Measurements from ENCODE around the gene MAML1.
"Not testable (repeated sequence)": the region's sequence is repeated elsewhere in the genome, so short reads cannot be mapped to it uniquely, and the experiment has no call there.

The MAML1 gene, protein sequence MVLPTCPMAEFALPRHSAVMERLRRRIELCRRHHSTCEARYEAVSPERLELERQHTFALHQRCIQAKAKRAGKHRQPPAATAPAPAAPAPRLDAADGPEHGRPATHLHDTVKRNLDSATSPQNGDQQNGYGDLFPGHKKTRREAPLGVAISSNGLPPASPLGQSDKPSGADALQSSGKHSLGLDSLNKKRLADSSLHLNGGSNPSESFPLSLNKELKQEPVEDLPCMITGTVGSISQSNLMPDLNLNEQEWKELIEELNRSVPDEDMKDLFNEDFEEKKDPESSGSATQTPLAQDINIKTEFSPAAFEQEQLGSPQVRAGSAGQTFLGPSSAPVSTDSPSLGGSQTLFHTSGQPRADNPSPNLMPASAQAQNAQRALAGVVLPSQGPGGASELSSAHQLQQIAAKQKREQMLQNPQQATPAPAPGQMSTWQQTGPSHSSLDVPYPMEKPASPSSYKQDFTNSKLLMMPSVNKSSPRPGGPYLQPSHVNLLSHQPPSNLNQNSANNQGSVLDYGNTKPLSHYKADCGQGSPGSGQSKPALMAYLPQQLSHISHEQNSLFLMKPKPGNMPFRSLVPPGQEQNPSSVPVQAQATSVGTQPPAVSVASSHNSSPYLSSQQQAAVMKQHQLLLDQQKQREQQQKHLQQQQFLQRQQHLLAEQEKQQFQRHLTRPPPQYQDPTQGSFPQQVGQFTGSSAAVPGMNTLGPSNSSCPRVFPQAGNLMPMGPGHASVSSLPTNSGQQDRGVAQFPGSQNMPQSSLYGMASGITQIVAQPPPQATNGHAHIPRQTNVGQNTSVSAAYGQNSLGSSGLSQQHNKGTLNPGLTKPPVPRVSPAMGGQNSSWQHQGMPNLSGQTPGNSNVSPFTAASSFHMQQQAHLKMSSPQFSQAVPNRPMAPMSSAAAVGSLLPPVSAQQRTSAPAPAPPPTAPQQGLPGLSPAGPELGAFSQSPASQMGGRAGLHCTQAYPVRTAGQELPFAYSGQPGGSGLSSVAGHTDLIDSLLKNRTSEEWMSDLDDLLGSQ

DNA sequence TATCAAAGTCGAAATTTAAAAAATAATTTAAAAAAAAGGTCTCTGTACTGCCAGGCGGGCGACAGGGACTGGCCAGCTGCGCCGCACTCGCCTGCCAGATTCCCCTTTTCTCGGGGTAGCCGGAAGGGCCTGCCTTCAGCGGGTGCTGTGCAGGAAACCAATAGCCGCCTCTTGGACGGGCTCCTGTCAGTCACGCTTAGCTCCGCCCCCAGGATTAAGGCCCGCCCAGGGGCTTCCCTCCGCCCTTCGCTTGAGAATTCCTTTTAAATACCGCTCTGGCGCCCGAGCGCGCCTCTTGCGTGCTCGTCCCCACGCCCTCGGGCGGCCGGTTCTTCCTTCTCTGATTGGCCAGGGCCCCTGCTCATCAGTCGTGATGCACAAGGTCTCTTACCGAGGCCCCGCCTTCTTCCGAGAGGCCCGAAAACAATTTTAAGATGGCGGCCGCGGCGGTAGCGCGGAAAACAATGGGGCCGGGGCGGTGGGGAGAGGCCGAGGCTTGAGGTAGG is at the start of gene MAML1:
TSS of gene MAML1 (plus strand) at position 411 of the 506 bp plus-strand sequence. CDS start 291 bp downstream, outside the sequence.
- DNase-seq (ENCODE audit: low spot score): peak; percentile 100

DNA sequence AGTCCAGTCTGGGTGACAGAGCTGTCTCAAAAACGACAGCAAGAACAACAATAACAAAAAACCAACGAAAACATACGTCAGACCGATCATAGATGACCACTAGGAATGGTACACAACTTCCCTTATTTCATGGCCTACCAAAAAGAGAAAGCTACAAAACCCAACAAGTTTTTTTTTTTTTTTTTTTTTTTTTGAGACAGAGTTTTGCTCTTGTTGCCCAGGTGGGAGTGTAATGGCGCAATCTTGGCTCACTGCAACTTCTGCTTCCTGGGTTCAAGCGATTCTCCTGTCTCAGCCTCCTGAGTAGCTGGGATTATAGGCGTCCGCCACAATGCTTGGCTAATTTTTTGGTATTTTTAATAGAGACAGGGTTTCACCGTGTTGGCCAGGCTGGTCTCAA is 43.4 kb upstream of the MAML1 start:
- not testable (repeated sequence) for DNase-seq (ENCODE audit: low spot score)

DNA sequence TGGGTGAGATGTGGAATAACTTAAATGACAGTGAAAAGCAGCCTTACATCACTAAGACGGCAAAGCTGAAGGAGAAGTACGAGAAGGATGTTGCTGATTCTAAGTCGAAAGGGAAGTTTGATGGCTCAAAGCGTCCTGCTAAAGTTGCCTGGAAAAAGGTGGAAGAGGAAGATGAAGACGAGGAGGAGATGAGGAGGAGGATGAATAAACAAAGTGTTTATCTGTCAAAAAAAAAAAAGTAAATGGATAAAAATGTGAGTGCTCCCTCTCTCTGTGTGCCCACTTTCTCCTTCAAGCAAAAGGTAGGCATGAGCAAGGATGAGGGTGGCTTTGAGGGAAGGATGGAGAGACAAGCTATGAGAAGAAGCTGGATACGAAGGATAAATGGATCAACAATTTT is 38.1 kb upstream of the MAML1 start:
- no peak for DNase-seq (ENCODE audit: low spot score)

DNA sequence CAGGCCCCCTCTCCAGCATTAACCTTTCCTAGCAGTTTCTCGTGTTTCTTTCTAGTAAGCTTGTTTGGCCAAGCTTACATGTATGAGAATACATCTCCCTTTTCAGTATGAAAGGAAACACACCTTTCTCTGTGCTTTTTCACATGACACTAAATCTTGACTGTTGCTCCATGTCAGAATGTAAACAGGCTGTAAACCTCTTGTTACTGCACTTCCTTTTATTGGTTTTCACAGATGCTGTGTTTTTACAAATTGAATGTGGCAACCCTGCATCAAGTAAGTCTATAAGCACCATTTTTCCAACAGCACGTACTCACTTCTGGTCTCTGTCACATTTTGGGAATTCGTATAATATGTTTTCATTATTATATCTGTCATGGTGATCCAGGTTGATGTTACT is 36.0 kb upstream of the MAML1 start:
- no peak for DNase-seq (ENCODE audit: low spot score)

DNA sequence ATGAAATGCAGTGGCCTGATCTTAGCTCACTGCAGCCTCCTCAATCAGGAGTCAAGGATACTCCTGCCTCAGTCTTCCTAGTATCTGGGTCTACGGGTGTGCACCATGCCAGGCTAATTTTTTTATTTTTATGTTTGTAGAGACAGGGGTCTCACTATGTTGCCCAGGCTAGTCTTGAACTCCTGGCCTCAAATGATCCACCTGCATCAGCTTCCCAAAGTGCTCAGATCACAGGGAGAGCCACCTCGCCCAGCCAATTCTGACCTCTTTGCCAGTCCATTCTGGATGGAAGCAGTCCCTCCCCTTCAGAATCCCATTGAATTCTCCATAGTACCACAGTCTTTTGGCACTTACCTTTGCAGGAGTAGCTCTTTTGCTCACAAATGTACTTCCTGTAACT is 35.5 kb upstream of the MAML1 start:
- no peak for DNase-seq (ENCODE audit: low spot score)

DNA sequence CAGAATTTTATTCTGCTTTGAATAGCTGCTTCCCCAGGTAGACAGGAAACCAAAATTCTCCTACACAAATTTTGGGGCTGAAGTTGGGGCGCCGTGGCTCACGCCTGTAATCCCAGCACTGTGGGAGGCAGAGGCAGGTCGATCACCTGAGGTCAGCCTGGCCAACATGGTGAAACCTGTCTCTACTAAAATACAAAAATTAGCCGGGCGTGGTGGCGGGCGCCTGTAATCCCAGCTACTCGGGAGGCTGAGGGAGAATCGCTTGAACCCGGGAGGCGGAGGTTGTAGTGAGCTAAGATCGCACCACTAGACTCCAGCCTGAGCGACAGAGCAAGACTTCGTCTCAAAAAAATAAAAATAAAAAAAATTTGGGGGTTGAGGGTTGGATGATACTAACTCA is 35.1 kb upstream of the MAML1 start:
- not testable (repeated sequence) for DNase-seq (ENCODE audit: low spot score)

DNA sequence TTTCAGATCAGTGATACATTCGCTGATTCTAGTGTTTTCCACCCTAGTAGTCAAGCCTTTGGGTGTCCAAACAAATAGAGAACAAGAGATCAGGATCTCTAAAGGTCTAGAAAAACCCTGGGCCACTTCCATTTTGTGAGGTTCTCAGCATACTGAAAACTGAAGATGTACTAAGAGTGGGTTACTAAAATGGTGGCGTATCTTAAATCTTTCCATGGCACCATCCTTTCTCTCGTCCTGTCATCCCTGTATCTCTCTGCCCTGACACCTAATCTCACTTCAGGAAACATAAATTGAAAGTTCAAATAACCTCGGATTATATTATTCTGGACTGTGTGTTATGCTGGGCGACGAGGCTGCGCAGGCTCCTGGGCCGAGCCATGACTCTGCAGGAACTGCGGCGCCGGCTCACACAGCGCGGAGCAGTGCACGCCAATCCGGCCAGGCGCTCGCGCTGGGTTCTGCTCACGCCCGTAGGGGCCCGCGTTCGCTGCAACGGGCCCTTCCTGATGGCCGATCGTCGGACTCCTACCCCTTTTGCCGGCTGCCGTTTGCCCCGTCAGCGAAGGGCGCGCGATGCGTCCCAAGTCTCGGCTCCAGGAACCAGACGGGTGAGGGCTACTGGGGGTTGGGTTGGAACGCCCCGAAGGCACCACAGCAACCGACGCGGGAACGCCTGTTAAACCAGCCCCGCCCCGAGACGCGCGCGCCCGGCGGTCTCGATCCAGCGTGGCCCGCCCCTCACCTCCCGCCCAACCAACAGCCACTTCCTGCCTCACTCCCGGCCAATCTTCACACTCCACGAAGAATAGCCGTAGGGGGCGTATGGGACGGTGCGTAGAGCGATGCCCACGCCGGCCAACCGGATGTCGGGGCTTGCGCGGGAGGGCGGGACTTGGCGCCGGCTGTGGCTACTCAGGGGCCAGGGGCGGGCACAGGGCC is 34.4 kb upstream of the MAML1 start:
- peak; percentile 99 for DNase-seq (ENCODE audit: low spot score)

DNA sequence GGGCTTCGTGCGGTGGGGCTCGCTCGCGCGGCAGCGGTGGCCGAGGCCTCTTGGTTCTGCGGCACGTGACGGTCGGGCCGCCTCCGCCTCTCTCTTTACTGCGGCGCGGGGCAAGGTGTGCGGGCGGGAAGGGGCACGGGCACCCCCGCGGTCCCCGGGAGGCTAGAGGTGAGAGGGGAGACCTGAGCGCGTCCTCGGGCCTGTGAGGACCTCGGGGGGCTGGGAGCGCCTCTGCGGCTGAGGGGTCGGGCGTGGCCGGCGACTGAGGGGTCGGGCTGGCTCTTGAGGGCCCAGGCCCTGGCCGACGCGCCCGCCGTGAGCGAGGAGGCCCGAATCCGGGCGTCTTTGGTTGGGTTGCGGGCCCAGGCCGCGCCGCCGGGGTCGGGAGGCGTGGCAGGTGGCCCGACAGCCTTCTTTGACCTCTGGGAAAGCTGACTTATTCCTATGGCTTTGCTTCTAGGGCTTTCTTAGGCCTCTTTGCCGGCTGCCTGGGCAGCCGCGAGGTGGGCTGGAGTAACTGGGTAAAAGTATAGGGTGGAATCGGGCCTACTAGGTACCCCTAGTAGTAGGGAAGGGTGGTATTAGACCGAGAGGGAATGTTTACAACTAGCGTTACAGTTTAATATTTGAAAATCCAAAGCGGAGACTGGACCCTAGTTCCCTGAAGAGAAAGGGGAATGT is 33.5 kb upstream of the MAML1 start, which contains the start of gene CANX:
TSS of gene CANX (plus strand) at position 33 of the 681 bp plus-strand sequence. CDS start 6,715 bp downstream, outside the sequence.
- no peak for DNase-seq (ENCODE audit: low spot score)

DNA sequence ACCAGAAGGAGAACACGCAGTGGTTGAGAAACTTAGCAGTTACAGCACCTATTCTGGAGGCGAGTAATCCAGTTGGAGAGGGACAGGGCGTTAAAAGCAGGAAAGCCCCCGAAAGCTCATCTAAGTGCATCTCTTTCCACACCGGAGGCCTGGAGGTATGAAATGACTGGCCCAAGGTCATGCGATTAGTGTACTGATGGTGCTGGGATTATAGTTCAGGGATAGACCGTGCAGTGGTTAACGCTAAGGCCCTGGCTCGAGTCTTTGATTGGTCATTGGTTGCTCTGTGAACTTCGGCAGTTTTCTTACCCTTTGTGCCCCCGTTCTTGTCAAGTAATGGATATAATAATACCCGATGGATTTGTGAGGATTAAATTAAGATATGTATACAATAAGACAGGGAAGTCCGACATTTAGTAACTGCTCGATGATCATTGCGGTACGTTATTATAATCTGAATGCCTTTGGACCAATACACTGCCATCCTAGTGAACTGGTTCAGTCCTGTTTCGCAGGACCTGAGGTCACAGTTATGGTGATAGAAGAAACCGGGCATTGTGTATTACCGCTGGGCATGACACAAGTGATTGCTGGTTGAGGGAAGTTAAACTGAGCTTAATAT is 32.9 kb upstream of the MAML1 start:
- DNase-seq (ENCODE audit: low spot score): no peak

DNA sequence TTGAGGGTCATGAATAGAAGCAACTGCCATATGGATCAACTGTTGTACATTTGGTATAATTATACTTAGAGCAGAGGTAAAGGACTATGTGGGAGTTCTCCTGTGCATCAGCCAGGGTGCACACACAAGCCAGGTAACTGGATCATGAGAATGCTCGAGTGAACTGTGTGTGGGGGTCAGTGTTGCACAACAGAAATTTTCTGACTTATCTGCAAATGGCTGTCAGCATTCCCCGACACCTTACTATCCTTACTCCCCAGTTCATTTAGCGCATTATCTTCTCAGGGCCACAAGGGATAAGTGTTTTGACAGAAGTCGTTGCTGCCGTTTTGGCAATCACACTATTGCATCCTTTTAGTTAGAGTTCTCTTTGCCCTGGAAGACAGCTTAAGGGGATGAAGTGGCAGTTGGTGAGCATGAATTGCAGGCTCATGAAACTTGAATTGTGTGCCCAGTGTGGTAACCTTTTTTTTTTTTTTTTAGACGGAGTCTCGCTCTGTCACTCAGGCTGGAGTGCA is 32.2 kb upstream of the MAML1 start:
- DNase-seq (ENCODE audit: low spot score): no peak

DNA sequence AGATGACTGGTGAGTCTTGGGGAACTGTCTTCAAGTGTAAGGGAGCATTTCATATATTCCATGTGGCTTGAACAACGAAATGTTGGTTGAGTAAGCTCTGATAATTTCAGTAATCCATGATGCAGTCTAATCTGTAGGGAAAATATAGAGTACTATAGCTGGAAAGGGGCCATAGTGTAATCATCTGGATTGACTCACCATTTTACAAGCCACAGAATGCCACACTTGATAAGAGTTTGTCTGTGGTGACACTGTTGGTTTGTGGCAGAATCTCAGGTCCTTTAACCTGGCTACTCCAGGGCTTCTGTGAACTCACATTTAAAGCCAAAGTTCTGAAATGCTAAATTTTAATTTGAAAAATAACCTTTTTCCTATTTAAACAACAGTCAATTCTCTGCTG is 16.3 kb upstream of the MAML1 start:
- no peak for DNase-seq (ENCODE audit: low spot score)

DNA sequence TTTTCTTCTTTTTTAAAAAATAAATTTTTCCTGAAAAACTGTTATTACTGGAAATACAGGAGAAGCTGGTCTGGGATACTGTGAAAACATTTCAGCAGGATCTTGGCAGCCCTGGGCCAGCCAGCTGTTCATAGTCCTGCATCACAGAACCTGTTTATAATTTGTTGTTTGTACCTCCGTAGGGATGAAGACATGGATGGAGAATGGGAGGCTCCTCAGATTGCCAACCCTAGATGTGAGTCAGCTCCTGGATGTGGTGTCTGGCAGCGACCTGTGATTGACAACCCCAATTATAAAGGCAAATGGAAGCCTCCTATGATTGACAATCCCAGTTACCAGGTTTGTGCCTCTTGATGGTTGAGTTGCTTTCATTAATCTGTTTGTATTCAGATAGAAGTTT is 12.4 kb upstream of the MAML1 start:
- no peak for DNase-seq (ENCODE audit: low spot score)

DNA sequence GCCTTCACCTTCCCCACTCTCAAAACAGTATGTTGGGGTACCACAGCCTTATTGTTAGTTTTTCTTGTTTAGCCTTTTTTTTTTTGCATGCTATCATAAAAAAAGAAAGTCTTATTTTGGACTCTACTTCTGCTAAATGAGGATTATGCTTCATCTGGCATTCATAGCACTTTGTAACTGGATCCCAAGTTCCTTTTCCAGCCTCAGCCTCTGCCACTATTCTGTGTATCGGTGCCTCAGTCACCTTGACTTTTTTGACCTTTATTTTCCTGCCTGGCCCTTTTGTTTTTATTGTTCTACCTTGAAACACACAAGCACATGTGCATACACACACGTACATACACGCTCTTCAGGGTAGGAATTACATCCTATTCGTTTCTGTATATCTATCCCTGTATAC is 8.5 kb upstream of the MAML1 start:
- no peak for DNase-seq (ENCODE audit: low spot score)

DNA sequence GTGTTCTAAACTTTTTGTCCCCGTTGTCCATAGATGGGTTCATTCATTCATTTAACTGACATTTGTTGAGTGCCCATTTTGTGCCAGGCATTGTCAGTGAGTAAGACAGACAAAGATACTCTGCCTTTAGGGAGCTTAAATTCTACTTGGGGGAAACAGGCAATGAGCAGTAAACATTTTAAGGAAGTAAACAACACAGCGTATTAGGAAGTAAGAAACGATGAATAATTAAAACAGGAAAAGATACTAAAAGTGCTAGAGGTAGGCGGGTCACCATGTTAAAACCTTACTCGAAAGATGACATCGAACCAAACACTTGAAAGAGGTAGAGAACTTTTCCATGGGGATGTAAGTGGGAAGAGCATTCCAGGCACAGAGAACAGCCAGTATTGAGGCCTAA is 5.5 kb upstream of the MAML1 start:
- no peak for DNase-seq (ENCODE audit: low spot score)

DNA sequence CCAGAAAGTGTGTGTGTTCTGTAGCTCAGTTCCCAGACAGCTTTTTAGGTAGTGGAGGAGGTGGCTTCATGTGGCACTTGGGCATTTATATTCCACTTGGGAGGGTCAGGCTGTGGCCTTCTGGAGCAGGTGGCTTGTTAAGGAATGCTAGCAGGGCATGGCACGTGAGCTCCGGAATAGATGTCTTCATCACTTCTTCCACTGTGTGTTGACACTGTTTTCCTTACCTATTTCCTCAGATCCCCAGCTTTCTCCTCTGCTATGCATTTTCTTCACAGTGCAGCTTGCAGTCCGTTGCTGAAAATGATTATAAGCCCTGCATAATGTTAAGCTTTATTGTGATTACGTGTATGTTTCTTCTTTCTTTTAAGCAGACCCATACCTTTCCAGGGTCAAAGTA is 3.3 kb upstream of the MAML1 start:
- no peak for DNase-seq (ENCODE audit: low spot score)

DNA sequence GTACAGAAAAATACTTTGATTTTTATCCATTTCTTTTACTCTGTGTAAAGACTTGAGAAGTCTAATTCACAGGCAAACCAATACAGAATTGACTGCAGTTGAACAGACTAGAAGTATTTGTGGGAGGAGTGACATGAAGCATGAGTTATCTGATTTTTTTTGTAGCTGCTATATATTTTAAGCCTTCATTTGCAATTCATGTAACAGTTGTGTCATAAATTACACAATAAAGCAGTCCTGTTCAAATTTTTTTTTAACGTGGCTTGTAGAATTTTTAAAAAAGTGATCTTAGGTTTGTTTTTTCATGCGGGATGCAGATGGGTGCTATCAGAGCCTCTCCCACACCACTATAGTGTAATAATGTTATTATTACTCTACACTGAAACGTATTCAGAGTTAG is 2.9 kb upstream of the MAML1 start:
- no peak for DNase-seq (ENCODE audit: low spot score)

DNA sequence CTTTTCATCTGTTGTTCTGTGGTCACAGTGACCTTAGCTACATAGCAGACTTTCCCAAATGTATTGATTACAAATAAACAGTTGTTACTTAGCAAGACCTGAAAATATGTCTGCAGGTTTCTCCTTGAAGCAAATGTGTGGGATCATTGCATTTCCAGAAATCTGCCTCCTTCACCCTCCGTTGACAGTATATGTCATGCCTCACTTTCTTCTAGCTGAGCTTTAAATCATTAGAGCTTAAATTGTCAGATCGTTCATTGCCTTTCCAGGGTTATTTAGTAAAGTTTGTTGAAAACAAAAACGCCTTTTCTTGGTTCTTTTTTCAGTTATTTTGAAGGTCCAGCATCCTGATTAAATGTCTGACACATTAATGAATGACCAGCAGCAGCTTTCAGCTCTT is 2.3 kb upstream of the MAML1 start:
- DNase-seq (ENCODE audit: low spot score): no peak

DNA sequence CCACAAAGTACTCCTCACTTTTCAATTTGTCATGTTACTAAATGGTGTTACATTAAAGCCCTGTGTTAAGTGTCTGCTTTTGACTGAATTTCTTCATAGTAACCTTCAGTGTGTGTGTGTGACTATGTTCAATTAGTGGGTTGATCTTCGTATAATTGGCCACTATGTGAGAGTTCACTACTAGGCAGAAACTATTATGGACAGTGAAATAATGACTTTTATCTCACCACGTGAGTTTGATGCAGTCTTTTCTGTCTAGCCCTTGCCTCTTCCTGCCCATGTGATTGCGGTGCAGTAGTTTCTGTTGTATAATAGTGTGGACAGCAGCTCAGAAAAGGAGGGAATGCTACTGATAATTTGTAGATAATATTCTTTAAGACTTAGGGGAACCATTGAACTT is 1.8 kb upstream of the MAML1 start:
- DNase-seq (ENCODE audit: low spot score): no peak

DNA sequence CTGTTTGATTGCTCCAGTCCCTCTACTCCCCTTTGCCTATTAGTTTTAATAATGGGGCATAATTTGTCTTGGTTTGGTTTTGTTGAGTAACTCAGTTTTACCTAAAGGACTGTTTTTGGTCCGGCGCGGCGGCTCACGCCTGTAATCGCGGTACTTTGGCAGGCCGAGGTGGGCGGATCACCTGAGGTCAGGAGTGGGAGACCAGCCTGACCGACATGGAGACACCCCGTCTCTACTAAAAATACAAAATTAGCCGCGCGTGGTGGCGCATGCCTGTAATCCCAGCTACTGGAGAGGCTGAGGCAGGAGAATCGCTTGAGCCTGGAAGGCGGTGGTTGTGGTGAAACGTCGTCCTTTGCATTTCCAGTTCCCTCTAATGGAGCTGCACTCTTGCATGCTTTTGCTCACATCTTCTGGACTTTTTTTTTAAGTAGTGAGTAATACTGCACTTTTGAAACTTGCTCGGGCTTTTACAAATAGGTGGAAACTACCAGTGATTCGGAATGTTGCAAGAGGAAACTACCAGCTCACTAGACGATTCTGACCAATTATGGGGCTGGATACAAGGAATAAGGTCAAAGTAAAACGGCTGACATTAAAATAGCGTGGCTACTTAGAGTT is 721 bp upstream of the MAML1 start:
- peak; percentile 37 for DNase-seq (ENCODE audit: low spot score)

Measured in cerebellar cortex (tissue), 1 donor.